IMR-90 (cell line): ENCODE measurements around the gene MECR.

Experiments
- CHD1 ChIP-seq: IDR thresholded peaks from 2 replicates; pipeline ENCODE4 v1.6.1; 2012; ENCODE audit warnings: low read depth, low read length, improper control_type of control experiment
- CTCF ChIP-seq: conservative IDR thresholded peaks from 2 replicates; pipeline ENCODE4 v1.5.1; 2012; ENCODE audit warnings: mild to moderate bottlenecking, low read depth, low read length, improper control_type of control experiment
- ELK1 ChIP-seq: fragments of 150-350 bp; IDR thresholded peaks from 2 replicates; pipeline ENCODE4 v1.6.1; 2016; ENCODE audit warnings: low read depth, mild to moderate bottlenecking, low read length, moderate library complexity, borderline replicate concordance
- MAFK ChIP-seq: IDR thresholded peaks from 2 replicates; pipeline ENCODE4 v1.6.1; 2012; ENCODE audit warnings: low read depth, low read length, improper control_type of control experiment
- MXI1 ChIP-seq: IDR thresholded peaks from 2 replicates; pipeline ENCODE4 v1.6.1; 2012; ENCODE audit warnings: low read depth, mild to moderate bottlenecking, low read length, moderate library complexity, borderline replicate concordance
- POLR2A ChIP-seq: IDR thresholded peaks from 2 replicates; pipeline ENCODE4 v1.6.1; 2012; ENCODE audit warnings: mild to moderate bottlenecking, low read depth, low read length
- RAD21 ChIP-seq: IDR thresholded peaks from 2 replicates; pipeline ENCODE4 v1.6.1; 2012; ENCODE audit warnings: low read length, improper control_type of control experiment
- RCOR1 ChIP-seq: IDR thresholded peaks from 2 replicates; pipeline ENCODE4 v1.6.1; 2012; ENCODE audit warnings: mild to moderate bottlenecking, low read length, improper control_type of control experiment; ENCODE audit not compliant: insufficient replicate concordance
- RFX5 ChIP-seq: IDR thresholded peaks from 2 replicates; pipeline ENCODE4 v1.8.0; 2012; ENCODE audit warnings: low read depth, mild to moderate bottlenecking, low read length, moderate library complexity
- TF ChIP-seq, protein P1 (sequence below): fragments of 150-350 bp; IDR thresholded peaks from 2 replicates; pipeline ENCODE4 v1.6.1; 2017; ENCODE audit warnings: mild to moderate bottlenecking, antibody characterized with exemption, low read length, low read depth

DNA sequence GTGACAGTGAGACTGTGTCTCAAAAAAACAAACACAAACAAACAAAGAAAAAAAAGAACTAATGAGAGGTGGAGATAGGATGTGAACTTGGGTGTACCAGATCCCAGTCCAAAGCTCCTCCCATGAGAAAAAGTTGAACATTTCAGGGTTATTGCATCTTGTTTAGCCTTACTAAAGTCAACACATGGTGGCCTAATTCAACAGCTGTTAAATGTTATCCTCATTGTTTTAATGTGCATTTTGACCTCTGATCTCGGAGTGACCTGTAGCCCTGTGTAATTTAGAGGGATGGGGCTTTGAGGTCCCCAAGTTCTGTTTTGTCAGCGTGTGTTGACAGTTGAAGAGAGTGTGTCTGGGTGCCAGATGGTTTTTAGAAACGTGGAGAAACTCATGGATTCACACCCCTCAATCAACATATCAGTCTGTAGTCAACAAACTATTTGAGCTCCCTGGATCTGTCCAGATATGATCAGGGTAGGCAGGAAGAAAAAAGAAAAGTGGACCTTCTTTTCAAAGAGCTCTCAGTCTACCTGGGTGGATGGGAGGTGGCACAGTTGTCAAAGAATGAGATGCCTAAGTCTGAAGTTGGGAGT, 40.3 kb upstream of the MECR start:
- TF ChIP-seq CTCF (no peak), MAFK (no peak), RCOR1 (no peak), POLR2A (no peak), ELK1 (no peak), CHD1 (no peak), RAD21 (no peak), RFX5 (no peak), MXI1 (no peak)
- TF ChIP-seq, protein P1, sequence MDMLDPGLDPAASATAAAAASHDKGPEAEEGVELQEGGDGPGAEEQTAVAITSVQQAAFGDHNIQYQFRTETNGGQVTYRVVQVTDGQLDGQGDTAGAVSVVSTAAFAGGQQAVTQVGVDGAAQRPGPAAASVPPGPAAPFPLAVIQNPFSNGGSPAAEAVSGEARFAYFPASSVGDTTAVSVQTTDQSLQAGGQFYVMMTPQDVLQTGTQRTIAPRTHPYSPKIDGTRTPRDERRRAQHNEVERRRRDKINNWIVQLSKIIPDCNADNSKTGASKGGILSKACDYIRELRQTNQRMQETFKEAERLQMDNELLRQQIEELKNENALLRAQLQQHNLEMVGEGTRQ = no peak
